Stimulated activated CD4-positive, alpha-beta T cell treated with anti-CD3 and anti-CD28 coated beads, Interleukin-1b, Interleukin-23, amount 100 ng/mL, for 24 hours (primary cell): ENCODE data around the gene SLC5A2.
"Not testable (repeated sequence)": the region's sequence is repeated elsewhere in the genome, so short reads cannot be mapped to it uniquely, and the experiment has no call there.

Experiments
- DNase-seq, 4 experiments: peaks; one replicate each; pipeline ENCODE4 v3.0.0-alpha.2; 2020; ENCODE audit warnings: low read depth in 4 of 4, low spot score in 1 of 4

Gene SLC5A2

GRCh38 chr16:31483081-31483480 lies at the start of gene SLC5A2:
SLC5A2 (plus strand) TSS chr16:31483123; CDS start chr16:31483137, 14 bp downstream.
- no peak for DNase-seq

GRCh38 chr16:31435341-31436220 lies 47.3 kb upstream of the SLC5A2 start:
- no peak for DNase-seq

GRCh38 chr16:31436221-31437045 lies 46.5 kb upstream of the SLC5A2 start:
- no peak for DNase-seq

GRCh38 chr16:31438414-31438813 lies 44.5 kb upstream of the SLC5A2 start:
- DNase-seq, result no peak

- not testable (repeated sequence) for DNase-seq
Measured at GRCh38 chr16:31439023-31439422, 43.9 kb upstream of the SLC5A2 start.

GRCh38 chr16:31439519-31439918 lies 43.4 kb upstream of the SLC5A2 start:
- DNase-seq, result no peak

- DNase-seq, result no peak
Measured at GRCh38 chr16:31440516-31441184, 42.3 kb upstream of the SLC5A2 start.

- no peak for DNase-seq
Measured at GRCh38 chr16:31441956-31442355, 41.0 kb upstream of the SLC5A2 start.

GRCh38 chr16:31445931-31446330 lies 37.0 kb upstream of the SLC5A2 start:
- DNase-seq, result not testable (repeated sequence)

- DNase-seq, result no peak
Measured at GRCh38 chr16:31451201-31451600, 31.7 kb upstream of the SLC5A2 start.

- no peak for DNase-seq
Measured at GRCh38 chr16:31451681-31452351, 31.1 kb upstream of the SLC5A2 start.

GRCh38 chr16:31452631-31453106 lies 30.3 kb upstream of the SLC5A2 start:
- DNase-seq, result no peak

GRCh38 chr16:31453255-31454204 lies 29.4 kb upstream of the SLC5A2 start:
- DNase-seq, result no peak

GRCh38 chr16:31455601-31456314 lies 27.2 kb upstream of the SLC5A2 start:
- no peak for DNase-seq

- DNase-seq, result no peak
Measured at GRCh38 chr16:31456988-31457360, 25.9 kb upstream of the SLC5A2 start.

GRCh38 chr16:31458073-31458843 lies 24.7 kb upstream of the SLC5A2 start:
- DNase-seq, result peak in 2 of 4 experiments; percentile 25 to 39

GRCh38 chr16:31458844-31459686 lies 23.9 kb upstream of the SLC5A2 start, which contains the start of gene ARMC5:
ARMC5 (plus strand) TSS chr16:31459501; CDS start chr16:31459525, 24 bp downstream.
- DNase-seq, result peak; percentile 84 to 96 (median 91)
